ENCODE data around the gene HOMER3. TPM values are rescaled to one million over a fixed set of nuclear protein-coding genes. Genes with fewer than 3 reads are reported as not detected.
"Not testable (repeated sequence)": the region's sequence is repeated elsewhere in the genome, so short reads cannot be mapped to it uniquely, and the experiment has no call there.

Gene HOMER3
- total RNA-seq, 4 donors from 2014 or later: 22.7 to 48.5 (median 33.2) TPM

DNA sequence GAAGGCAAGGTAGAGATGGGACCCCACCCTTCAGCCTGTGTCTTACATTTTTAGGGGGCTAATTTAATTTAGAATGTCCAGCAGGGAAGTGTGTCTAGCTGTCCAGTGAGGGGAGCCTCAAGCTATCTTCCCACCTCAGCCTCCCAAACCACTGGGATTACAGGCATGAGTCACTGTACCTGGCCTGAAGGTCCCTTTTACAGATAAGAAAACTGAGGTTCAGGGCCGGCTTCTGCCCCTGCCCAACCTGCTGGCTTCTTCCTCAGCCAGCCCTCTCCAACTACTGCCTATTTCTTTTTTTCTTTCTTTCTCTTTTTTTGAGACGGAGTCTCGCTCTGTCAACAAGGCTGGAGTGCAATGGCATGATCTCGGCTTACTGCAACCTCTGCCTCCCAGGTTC, 19.4 kb upstream of the HOMER3 start:
- H3K4me3 ChIP-seq: no peak overlapping the region
- H3K4me1 ChIP-seq: peaks cover 0 to 5% (median 0%) of the 10 kb centered on the region in 3 donors
- 77 to 78% methylated on average over 4 of the region's 4 CpGs for WGBS, 2 donors (ENCODE audit: low coverage in 1 of 2)
- H3K36me3 ChIP-seq: no peaks in the 10 kb centered on the region
- no peak for ATAC-seq
- TF ChIP-seq POLR2AphosphoS5 (IDR thresholded peaks at IDR 0.05) (no peak), POLR2A (IDR thresholded peaks at IDR 0.05) (no peak), EP300 (IDR thresholded peaks at IDR 0.05) (no peak)
- TF ChIP-seq, protein P1, sequence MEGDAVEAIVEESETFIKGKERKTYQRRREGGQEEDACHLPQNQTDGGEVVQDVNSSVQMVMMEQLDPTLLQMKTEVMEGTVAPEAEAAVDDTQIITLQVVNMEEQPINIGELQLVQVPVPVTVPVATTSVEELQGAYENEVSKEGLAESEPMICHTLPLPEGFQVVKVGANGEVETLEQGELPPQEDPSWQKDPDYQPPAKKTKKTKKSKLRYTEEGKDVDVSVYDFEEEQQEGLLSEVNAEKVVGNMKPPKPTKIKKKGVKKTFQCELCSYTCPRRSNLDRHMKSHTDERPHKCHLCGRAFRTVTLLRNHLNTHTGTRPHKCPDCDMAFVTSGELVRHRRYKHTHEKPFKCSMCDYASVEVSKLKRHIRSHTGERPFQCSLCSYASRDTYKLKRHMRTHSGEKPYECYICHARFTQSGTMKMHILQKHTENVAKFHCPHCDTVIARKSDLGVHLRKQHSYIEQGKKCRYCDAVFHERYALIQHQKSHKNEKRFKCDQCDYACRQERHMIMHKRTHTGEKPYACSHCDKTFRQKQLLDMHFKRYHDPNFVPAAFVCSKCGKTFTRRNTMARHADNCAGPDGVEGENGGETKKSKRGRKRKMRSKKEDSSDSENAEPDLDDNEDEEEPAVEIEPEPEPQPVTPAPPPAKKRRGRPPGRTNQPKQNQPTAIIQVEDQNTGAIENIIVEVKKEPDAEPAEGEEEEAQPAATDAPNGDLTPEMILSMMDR (IDR thresholded peaks at IDR 0.05): no peak
- no peak overlapping the region for H3K27ac ChIP-seq
- peaks cover 48% of the 10 kb centered on the region for H3K27me3 ChIP-seq
- no peaks in the 10 kb centered on the region for H3K9me3 ChIP-seq

DNA sequence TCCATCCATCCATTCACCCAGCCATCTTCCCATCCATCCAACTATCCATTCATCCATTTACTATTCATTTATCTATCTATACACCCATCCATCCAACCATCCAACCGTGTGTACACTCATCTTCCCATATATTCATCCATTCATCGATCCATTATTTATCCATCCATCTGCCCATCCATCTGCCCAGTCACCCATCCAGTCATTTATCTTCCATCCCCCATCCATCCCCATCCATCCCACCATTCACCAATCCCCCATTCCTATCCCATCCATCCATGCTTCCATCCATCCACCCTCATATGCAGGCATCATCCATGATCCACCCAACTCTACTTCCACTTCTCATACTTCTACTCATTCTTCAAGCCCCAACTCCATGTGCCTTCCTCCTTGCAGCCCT, 14.0 kb upstream of the HOMER3 start:
- H3K36me3 ChIP-seq: no peaks in the 10 kb centered on the region
- no peak overlapping the region for H3K4me3 ChIP-seq
- no peak for TF ChIP-seq POLR2AphosphoS5 (IDR thresholded peaks at IDR 0.05)
- no peak for TF ChIP-seq EP300 (IDR thresholded peaks at IDR 0.05)
- TF ChIP-seq, protein P1 (IDR thresholded peaks at IDR 0.05): no peak
- TF ChIP-seq POLR2A (IDR thresholded peaks at IDR 0.05): no peak
- WGBS, 2 donors (ENCODE audit: low coverage in 1 of 2): 89 to 98% methylated on average over 2 of the region's 2 CpGs
- H3K9me3 ChIP-seq: no peaks in the 10 kb centered on the region
- H3K4me1 ChIP-seq: no peaks in the 10 kb centered on the region
- no peak for ATAC-seq
- H3K27ac ChIP-seq: no peak overlapping the region
- peaks cover 12% of the 10 kb centered on the region for H3K27me3 ChIP-seq

DNA sequence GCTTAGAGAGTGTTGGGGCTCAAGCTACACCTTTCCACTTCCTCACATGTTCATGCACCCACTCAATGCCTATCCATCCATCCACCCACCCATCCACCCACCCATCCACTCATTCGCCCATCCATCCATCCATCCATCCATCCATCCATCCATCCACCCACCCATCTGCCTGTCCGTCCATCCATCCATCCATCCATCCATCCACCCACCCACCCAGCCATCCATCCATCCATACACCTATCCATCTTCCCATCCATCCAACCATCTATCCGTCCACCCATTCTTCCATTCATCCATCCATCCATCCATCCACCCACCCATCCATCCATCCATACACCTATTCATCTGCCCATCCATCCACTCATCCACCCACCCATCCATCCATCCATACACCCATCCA, 13.1 kb upstream of the HOMER3 start:
- 72 to 76% methylated on average over 3 of the region's 3 CpGs for WGBS, 2 donors (ENCODE audit: low coverage in 1 of 2)
- no peak for TF ChIP-seq EP300 (IDR thresholded peaks at IDR 0.05)
- TF ChIP-seq POLR2AphosphoS5 (IDR thresholded peaks at IDR 0.05): no peak
- TF ChIP-seq, protein P1 (IDR thresholded peaks at IDR 0.05): no peak
- no peak for TF ChIP-seq POLR2A (IDR thresholded peaks at IDR 0.05)
- Histone ChIP-seq H3K27ac (no peak overlapping the region), H3K9me3 (no peaks in the 10 kb centered on the region), H3K27me3 (peaks cover 7% of the 10 kb centered on the region), H3K4me1 (no peaks in the 10 kb centered on the region), H3K36me3 (no peaks in the 10 kb centered on the region), H3K4me3 (no peak overlapping the region)
- no peak for ATAC-seq

DNA sequence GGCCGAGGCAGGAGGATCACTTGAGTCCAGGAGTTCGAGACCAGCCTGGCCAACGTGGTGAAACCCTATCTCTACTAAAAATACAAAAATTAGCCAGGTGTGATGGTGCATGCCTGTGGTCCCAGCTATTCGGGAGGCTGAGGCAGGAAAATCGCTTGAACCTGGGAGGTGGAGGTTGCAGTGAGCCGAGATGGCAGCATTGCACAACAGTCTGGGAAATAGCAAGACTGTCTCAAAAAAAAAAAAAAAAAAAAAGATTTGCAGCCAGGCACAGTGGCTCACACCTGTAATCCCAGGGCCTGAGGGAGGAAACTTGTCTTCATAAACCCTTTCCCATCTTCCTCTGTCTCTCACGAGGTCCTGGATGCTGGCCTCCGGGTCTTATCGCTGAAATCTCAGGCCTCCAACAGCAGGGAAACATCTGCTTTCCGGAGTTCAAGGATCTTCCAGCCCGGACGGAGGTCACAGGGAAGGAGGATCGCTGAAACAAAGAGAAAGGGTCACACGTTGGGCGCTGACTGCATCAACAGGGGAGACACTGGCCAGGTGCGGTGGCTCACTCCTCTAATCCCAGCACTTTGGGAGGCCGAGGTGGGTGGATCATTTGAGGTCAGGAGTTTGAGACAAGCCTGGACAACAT, 11.5 kb upstream of the HOMER3 start:
- 42% methylated on average over 4 to 14 of the region's 17 CpGs for WGBS, 2 donors (ENCODE audit: low coverage in 1 of 2)
- H3K4me1 ChIP-seq, H3K27ac ChIP-seq, H3K4me3 ChIP-seq, H3K9me3 ChIP-seq, H3K36me3 ChIP-seq, H3K27me3 ChIP-seq, ATAC-seq: not testable (repeated sequence)

DNA sequence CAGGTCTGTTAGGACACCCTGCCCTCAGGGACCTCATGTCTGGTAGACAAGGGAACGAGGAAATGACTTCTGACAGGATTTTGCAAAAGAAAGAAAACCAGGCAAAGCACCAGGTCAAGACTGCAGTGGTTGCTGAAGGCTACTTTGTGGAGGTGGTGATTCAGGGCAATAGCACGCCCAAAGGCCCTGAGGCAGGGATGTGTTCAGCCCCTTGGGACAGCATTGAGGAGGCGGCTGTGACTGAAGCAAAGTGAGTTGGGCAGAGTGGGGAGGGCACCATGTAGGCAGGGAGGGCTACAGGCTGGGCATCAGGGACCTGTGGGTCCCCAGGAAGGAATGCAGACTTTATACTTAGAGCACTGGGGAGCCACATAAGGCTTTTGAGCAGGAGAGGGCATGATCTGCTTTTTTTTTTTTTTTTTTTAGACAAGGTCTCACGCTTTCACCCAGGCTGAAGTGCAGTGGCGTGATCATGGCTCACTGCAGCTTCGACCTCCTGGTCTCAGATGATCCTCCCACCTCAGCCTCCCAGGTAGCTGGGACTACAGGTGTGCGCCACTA, 10.8 kb upstream of the HOMER3 start:
- TF ChIP-seq, protein P1 (IDR thresholded peaks at IDR 0.05): no peak
- TF ChIP-seq POLR2A (IDR thresholded peaks at IDR 0.05): no peak
- TF ChIP-seq POLR2AphosphoS5 (IDR thresholded peaks at IDR 0.05): no peak
- no peak for TF ChIP-seq EP300 (IDR thresholded peaks at IDR 0.05)
- Histone ChIP-seq H3K27ac (no peak overlapping the region), H3K4me1 (no peaks in the 10 kb centered on the region), H3K27me3 (peaks cover 5% of the 10 kb centered on the region), H3K4me3 (no peak overlapping the region), H3K36me3 (no peaks in the 10 kb centered on the region), H3K9me3 (no peaks in the 10 kb centered on the region)
- 83 to 100% methylated on average over 2 to 5 of the region's 7 CpGs for WGBS, 2 donors (ENCODE audit: low coverage in 1 of 2)
- no peak for ATAC-seq
